ENCODE results near the gene UBA52. TPM values are rescaled to one million over a fixed set of nuclear protein-coding genes. Genes with fewer than 3 reads are reported as not detected.

UBA52 gene
- total and polyA plus RNA-seq, 2 donors (not counting 1 experiment from before 2014, with no cell fraction given), result 1,837 to 5,694 TPM

DNA sequence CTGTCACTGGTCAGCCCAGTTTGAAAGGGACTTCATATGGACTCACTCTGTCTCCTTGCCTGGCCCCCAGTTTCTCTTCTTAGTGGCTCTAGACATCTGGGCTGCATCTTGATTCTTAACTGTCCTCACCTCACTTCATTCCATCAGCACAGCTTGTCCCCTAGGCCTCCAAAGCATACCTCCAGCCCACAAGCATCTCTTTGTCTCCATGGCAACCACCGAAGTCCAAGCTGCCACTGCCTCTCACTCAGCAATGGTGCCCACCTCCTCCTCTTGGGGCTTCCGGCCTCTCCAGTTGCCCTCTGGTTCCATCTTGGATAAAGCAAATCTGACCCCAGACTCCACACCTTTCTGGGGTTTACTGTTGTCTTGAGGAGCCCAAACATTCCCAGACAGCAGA lies 55.2 kb downstream of the UBA52 start:
- DNase-seq (no peak), ATAC-seq (ENCODE audit: low read depth) (no peak)
- no peak overlapping the region for H3K9ac ChIP-seq (ENCODE audit: low read length)
- Mint-ChIP-seq H3K27ac (no peak overlapping the region), H3K9me3 (ENCODE audit: insufficient read depth) (no peaks in the 10 kb centered on the region), H3K4me1 (peaks cover 2% of the 10 kb centered on the region), H3K4me3 (no peak overlapping the region), H3K27me3 (peaks cover 6% of the 10 kb centered on the region)
- TF ChIP-seq EZH2 (IDR thresholded peaks at IDR 0.05; ENCODE audit: borderline replicate concordance, insufficient read depth, low read depth, low read length, poor library complexity, severe bottlenecking), result no peak
- TF ChIP-seq, protein P1, sequence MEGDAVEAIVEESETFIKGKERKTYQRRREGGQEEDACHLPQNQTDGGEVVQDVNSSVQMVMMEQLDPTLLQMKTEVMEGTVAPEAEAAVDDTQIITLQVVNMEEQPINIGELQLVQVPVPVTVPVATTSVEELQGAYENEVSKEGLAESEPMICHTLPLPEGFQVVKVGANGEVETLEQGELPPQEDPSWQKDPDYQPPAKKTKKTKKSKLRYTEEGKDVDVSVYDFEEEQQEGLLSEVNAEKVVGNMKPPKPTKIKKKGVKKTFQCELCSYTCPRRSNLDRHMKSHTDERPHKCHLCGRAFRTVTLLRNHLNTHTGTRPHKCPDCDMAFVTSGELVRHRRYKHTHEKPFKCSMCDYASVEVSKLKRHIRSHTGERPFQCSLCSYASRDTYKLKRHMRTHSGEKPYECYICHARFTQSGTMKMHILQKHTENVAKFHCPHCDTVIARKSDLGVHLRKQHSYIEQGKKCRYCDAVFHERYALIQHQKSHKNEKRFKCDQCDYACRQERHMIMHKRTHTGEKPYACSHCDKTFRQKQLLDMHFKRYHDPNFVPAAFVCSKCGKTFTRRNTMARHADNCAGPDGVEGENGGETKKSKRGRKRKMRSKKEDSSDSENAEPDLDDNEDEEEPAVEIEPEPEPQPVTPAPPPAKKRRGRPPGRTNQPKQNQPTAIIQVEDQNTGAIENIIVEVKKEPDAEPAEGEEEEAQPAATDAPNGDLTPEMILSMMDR (IDR thresholded peaks at IDR 0.05), result no peak
- CTCF ChIA-PET, result interaction anchor here (0.6 kb wide), 1 partner anchor 217 kb away, joined by 4 read pairs; no protein-coding TSS in a partner anchor
- no peak overlapping the region for H2AFZ ChIP-seq (ENCODE audit: insufficient read depth, low read depth, low read length, poor library complexity, severe bottlenecking)
- no peaks in the 10 kb centered on the region for H3K36me3 ChIP-seq (replicated peaks in 1 of 2; ENCODE audit: control extremely low read depth in 1 of 2, control insufficient read depth in 1 of 2, extremely low read depth in 1 of 2, insufficient read depth in 2 of 2, low read length in 1 of 2)
- POLR2A ChIA-PET, result no interaction called here
- no peaks in the 10 kb centered on the region for H3K79me2 ChIP-seq (ENCODE audit: control insufficient read depth, insufficient read depth, low read length)
- no peaks in the 10 kb centered on the region for H4K20me1 ChIP-seq (ENCODE audit: control insufficient read depth, insufficient read depth, low read length, poor library complexity, severe bottlenecking)
- no peaks in the 10 kb centered on the region for H3K4me1 ChIP-seq (ENCODE audit: control insufficient read depth in 2 of 2, insufficient read depth in 2 of 2, low read length in 2 of 2)
- H3K4me2 ChIP-seq (replicated peaks; ENCODE audit: low read depth, low read length, poor library complexity, severe bottlenecking), result no peak overlapping the region
- H3K27me3 ChIP-seq (replicated peaks in 1 of 4; ENCODE audit: control extremely low read depth in 1 of 4, control insufficient read depth in 3 of 4, insufficient read depth in 4 of 4, low read length in 3 of 4), result peaks cover 0 to 4% (median 0%) of the 10 kb centered on the region in 4 experiments
- WGBS (ENCODE audit: insufficient coverage), result 60% methylated on average over 2 of the region's 2 CpGs
- no peak overlapping the region for H3K27ac ChIP-seq (ENCODE audit: low read length in 2 of 2)
- peaks cover 0 to 3% (median 0%) of the 10 kb centered on the region in 3 donors for H3K9me3 ChIP-seq (ENCODE audit: control extremely low read depth in 1 of 3, control insufficient read depth in 2 of 3, insufficient read depth in 1 of 3, low read length in 2 of 3)
- intact Hi-C loops (cut with micrococcal nuclease), result no loop called here
- H3K4me3 ChIP-seq (ENCODE audit: control extremely low read depth in 1 of 5, extremely low read depth in 1 of 5, insufficient read depth in 1 of 5, low read depth in 2 of 5, low read length in 4 of 5), result no peak overlapping the region

Other genes with a start within 250 kb of the UBA52 start
- 66.3 and 70.0 TPM in 2 replicates for gene LSM4, start 248.8 kb upstream of the UBA52 start, total RNA-seq
- gene LSM4, start 248.8 kb upstream of the UBA52 start, polyA plus RNA-seq, result 79.2 and 86.1 TPM in 2 replicates
- gene PGPEP1, start 231.3 kb upstream of the UBA52 start, total RNA-seq, result 14.1 and 17.6 TPM in 2 replicates
- gene PGPEP1, start 231.3 kb upstream of the UBA52 start, polyA plus RNA-seq, result 16.3 and 20.9 TPM in 2 replicates
- not detected in 2 replicates for gene GDF15, start 185.7 kb upstream of the UBA52 start, total RNA-seq
- gene GDF15, start 185.7 kb upstream of the UBA52 start, polyA plus RNA-seq, result 0.17 and 0.19 TPM in 2 replicates
- 2.4 and 2.8 TPM in 2 replicates for gene LRRC25, start 174.2 kb upstream of the UBA52 start, total RNA-seq
- gene LRRC25, start 174.2 kb upstream of the UBA52 start, polyA plus RNA-seq, result 3.3 and 5.7 TPM in 2 replicates
- 37.0 and 43.5 TPM in 2 replicates for gene SSBP4, start 152.5 kb upstream of the UBA52 start, total RNA-seq
- 53.5 and 64.2 TPM in 2 replicates for gene SSBP4, start 152.5 kb upstream of the UBA52 start, polyA plus RNA-seq
- 17.6 and 22.6 TPM in 2 replicates for gene ISYNA1, start 133.7 kb upstream of the UBA52 start, total RNA-seq
- 28.3 and 41.9 TPM in 2 replicates for gene ISYNA1, start 133.7 kb upstream of the UBA52 start, polyA plus RNA-seq
- gene ELL, start 49.8 kb upstream of the UBA52 start, total RNA-seq, result 31.4 and 34.0 TPM in 2 replicates
- 21.2 and 24.4 TPM in 2 replicates for gene ELL, start 49.8 kb upstream of the UBA52 start, polyA plus RNA-seq
- gene FKBP8, start 28.3 kb upstream of the UBA52 start, total RNA-seq, result 148 and 150 TPM in 2 replicates
- 138 and 163 TPM in 2 replicates for gene FKBP8, start 28.3 kb upstream of the UBA52 start, polyA plus RNA-seq
- 88.5 and 90.0 TPM in 2 replicates for gene KXD1, start 14.0 kb upstream of the UBA52 start, total RNA-seq
- 138 and 166 TPM in 2 replicates for gene KXD1, start 14.0 kb upstream of the UBA52 start, polyA plus RNA-seq
- 78.1 and 90.9 TPM in 2 replicates for gene REX1BD, start 16.9 kb downstream of the UBA52 start, total RNA-seq
- gene REX1BD, start 16.9 kb downstream of the UBA52 start, polyA plus RNA-seq, result 164 and 180 TPM in 2 replicates
- gene CRLF1, start 34.9 kb downstream of the UBA52 start, total RNA-seq, result not detected in 2 replicates
- gene CRLF1, start 34.9 kb downstream of the UBA52 start, polyA plus RNA-seq, result not detected in 2 replicates
- not detected in 2 replicates for gene TMEM59L, start 41.0 kb downstream of the UBA52 start, total RNA-seq
- not detected in 2 replicates for gene TMEM59L, start 41.0 kb downstream of the UBA52 start, polyA plus RNA-seq
- 10.0 and 14.6 TPM in 2 replicates for gene KLHL26, start 65.2 kb downstream of the UBA52 start, total RNA-seq
- gene KLHL26, start 65.2 kb downstream of the UBA52 start, polyA plus RNA-seq, result 5.0 and 5.9 TPM in 2 replicates
- 30.1 and 31.9 TPM in 2 replicates for gene CRTC1, start 111.8 kb downstream of the UBA52 start, total RNA-seq
- 14.3 and 15.9 TPM in 2 replicates for gene CRTC1, start 111.8 kb downstream of the UBA52 start, polyA plus RNA-seq
- 0.12 TPM in 1 of 2 replicates, not detected in the other for gene COMP, start 219.4 kb downstream of the UBA52 start, total RNA-seq
- 0.48 TPM in 1 of 2 replicates, not detected in the other for gene COMP, start 219.4 kb downstream of the UBA52 start, polyA plus RNA-seq

All from B cell (primary cell).